GM19463 (cell line): ENCODE data around the gene GMPPB.
"Not testable (repeated sequence)": the region's sequence is repeated elsewhere in the genome, so short reads cannot be mapped to it uniquely, and the experiment has no call there.

ENCODE experiments used
- ATAC-seq: cut with Tn5 transposase; IDR thresholded peaks from one replicate; pipeline ENCODE4 v1.9.1; 2021; ENCODE audit warnings: mild to moderate bottlenecking, moderate library complexity; ENCODE audit not compliant: unreplicated experiment

The GMPPB gene

DNA sequence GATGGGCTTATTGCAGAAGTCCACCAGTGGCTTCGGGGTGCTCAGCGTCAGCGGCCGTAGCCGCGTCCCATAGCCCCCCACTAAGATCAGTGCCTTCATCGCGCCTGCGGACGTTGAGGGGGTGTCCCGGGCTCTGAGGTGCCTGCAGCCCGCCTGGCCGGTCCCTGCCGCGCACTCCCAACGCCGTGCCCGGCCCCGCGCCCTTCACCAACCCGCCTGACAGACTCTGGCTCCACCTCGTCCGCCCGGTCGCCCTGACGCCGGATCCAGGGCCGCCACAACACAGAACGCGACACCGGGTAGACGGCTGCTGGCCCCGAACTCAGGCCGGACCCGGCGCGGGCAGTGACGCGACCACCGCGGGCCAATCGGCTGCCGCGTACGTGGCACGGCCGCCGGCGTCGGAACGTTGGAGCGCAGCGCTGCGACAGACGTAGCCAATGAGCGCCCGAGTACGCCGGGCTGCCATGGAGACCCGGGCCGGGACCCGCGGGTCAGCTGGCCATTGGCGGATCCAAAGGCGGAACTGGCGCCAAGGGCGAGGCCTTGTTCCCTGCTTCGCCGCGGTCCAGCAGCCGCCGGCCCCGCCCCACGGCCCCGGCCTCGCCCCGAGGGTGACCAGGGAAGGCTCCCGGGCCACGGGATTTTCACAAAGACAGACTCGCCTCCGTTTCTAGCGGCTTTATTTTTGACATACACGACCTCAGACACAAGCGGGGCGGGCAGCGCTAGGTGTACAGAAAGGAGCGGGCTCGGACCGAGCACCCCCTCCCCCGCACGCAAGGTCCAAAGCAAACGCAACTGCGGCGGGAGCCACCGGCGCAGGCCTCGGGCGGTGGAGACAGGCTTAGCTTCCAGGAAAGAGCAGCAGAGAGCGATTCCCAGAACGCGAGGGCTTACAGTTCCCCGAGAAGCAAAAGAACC lies at the start of gene GMPPB:
Gene GMPPB (minus strand): TSS at position 324 of the 924 bp plus-strand sequence. CDS start 225 bp downstream, at position 99.
- peak; percentile 83 for ATAC-seq

GRCh38 chr3:49772703-49773102 lies 49.0 kb upstream of the GMPPB start:
- ATAC-seq = no peak

DNA sequence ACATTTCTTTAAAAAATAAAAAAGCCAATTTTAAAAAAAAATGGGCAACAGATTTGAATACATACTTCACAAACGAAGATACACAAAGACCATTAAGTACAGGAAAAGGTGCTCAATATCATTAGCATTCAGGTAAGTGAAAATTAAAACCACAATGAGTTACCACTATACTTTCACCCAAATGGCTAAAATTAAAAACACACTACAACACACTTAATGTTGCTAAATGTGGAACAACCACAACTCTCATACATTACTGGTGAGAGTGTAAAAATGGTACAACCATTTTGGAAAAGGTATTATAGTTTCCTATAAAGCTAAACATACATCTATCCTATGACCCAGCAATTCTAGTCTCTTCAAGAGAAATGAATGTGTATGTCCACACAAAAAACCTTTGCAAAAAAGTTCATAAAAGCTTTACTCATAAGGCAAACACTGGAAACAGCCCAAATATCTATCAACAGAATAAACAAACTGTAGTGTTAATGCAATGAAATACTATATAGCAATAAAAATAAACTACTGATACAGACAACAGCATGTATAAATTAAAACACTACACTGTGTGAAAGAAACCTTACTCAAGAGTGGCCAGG lies 47.7 kb upstream of the GMPPB start:
- ATAC-seq = no peak

GRCh38 chr3:49769926-49770325 lies 46.2 kb upstream of the GMPPB start:
- ATAC-seq = no peak

DNA sequence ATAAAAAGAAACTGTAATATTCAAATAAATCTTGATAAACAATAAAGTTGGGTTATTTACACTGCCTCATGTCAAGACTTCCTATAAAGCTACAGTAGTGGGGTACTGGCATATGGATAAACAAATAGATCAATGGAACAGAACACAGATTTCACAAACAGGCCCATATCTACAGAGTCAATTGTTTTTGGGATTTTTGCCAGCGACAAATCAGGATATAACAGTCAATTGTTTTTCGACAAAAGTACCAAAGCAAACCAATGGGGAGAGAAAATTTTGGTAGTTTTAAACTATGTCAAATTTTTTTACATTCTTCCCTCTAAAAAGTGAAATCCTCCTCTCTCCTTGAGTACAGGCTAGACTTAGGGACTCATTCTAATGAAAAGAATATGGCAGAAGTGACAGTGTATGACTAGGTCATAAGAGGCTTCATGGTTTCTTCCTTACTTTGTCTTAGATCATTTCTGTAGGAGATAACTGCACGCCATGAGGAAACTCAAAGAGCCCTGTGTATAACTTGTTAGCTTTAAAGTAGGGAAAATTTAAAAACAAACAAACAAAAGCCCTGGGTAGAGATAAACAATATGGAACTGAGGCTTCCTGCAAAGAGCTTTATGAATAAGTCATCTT lies 45.6 kb upstream of the GMPPB start:
- no peak for ATAC-seq

DNA sequence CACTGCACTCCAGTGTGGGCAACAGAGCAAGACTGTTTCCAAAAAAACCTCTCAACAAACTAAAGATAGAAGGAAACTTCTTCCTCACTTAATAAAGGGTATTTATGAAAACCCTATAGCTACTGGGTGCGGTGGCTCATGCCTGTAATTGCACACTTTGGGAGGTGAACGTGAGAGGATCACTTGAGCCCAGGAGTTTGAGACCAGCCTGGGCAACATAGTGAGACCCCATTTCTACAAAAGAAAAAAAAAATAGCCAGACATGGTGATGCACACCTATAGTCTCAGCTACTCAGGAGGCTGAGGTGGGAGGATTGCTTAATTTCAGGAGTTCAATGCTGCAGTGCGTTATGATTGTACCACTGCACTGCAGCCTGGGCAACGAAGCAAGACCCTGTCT lies 40.2 kb upstream of the GMPPB start:
- no peak for ATAC-seq

- no peak for ATAC-seq
These were observed 37.9 kb upstream of the GMPPB start for GRCh38 chr3:49761661-49762060.

DNA sequence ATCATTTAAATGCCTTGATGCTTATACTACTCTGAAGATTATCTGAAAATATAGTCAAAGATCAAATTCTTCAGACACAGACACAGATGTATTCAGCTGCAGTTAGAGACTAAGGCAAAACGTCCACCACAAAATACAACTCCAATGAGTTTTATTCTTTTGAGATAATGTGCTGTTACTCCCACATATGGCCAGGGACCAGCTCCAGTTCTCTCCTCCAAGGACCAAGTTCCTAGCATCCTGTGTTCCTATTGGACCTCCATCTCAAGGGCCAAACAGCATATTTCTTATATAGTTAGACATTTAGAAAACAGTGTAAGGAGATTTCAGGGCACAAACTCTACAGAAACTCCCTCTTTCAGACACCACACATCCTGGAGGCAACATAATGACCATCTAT lies 35.5 kb upstream of the GMPPB start:
- no peak for ATAC-seq

- ATAC-seq = no peak
These were observed 33.4 kb upstream of the GMPPB start for GRCh38 chr3:49757197-49757596.

- ATAC-seq = no peak
These were observed 32.3 kb upstream of the GMPPB start for GRCh38 chr3:49756036-49756435.

- no peak for ATAC-seq
These were observed 30.8 kb upstream of the GMPPB start for GRCh38 chr3:49754536-49754935.

DNA sequence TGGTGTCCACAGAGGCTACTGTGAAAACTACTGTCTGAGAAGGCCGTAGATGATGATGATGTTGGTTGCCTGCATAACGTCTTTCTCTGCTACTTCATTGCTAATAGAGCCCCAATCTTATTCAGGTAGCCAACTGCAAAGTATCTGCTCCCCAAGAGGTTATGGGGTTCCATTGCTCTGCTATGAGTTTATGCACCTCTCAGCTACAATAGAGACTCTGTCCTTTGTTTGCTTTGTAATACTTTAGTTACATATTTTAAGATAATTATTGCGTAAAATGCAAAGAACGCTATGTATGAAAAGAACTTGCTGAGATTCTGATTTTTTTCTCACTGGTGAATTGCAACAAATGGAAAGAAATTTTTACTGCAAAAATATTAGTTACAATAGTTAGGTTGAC lies 27.8 kb upstream of the GMPPB start:
- no peak for ATAC-seq

GRCh38 chr3:49750056-49750455 lies 26.3 kb upstream of the GMPPB start:
- ATAC-seq = no peak

GRCh38 chr3:49748874-49749273 lies 25.1 kb upstream of the GMPPB start:
- not testable (repeated sequence) for ATAC-seq

- no peak for ATAC-seq
These were observed 24.2 kb upstream of the GMPPB start for GRCh38 chr3:49747792-49748480.

DNA sequence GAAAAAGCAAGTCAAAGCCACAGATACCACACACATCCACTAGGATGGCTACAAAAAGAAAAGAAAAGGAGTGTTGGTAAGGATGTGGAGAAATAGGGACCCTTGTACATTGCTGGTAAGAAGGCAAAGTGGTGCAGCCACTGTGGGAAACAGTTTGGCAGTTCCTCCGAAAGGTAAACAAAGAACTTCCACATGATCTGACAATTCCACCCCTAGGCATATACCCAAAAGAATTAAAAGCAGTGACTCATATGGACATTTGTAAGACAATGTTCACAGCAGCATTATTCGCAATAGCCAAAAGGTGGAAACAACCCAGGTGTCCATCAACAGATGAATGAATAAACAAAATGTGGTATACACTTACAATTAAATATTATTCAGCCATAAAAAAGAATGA lies 22.2 kb upstream of the GMPPB start:
- no peak for ATAC-seq

- no peak for ATAC-seq
These were observed 16.7 kb upstream of the GMPPB start for GRCh38 chr3:49740427-49740826.

- no peak for ATAC-seq
These were observed 14.4 kb upstream of the GMPPB start for GRCh38 chr3:49738067-49738713.

DNA sequence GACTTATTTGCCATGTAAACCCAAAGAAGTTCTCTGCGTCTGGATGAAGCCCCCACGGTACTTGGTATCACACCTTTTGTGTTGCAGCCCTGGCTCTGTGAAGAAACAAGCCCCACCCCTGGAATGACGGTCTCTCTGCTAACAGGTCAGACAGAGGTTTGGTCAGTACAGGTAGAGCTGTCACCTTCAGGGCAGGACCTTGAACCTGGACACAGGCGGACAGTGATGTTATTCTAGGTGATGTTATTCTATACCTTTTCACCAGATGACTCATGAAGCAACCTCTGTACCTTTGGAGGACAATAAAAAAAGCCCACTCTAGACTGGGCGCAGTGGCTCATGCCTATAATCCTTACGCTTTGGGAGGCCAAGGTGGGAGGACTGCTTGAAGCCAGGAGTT lies 11.0 kb upstream of the GMPPB start:
- ATAC-seq = no peak

DNA sequence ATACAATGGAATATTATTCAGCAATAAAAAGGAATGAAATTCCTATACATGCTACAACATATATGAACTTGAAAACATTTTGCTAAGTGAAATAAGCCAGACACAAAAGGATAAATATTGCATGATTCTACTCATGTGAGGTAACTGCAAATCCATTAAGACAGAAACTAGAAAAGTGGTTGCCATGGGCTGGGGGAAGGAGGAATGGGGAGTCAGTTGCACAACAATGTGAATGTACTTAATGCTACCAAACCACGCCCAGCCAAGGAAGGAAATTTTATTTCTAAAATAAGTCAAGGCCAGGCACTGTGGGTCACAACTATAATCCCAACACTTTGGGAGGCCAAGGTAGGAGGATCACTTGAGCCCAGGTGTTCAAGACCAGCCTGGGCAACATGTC lies 9.8 kb upstream of the GMPPB start:
- no peak for ATAC-seq

DNA sequence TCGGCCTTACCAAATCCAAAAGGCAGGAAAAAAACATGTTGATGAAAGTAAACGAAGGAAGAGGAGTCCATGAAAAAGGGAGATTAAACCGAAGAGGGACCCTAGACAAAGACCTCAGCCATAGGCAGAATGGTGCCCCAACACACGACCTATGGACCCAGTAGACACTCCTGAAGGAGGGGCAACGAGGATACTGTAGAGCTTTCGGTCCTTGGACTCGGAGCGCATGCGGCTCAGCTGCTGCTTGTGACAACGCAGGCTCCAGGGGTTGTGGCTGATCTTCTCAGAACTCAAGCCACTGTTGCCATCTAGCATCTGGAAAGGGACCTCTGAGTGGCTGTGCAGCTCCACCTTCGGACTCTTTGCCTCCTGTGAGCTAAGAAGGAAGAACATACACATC lies 8.8 kb upstream of the GMPPB start:
- no peak for ATAC-seq
